SK-N-MC (cell line): Measurements from ENCODE around the gene FAS.
"Not testable (repeated sequence)": the region's sequence is repeated elsewhere in the genome, so short reads cannot be mapped to it uniquely, and the experiment has no call there.

Experiments used
- DNase-seq: peaks from one replicate; pipeline ENCODE4 v3.0.0-alpha.2; 2011; ENCODE audit warnings: low read depth, low spot score
- H3K27ac ChIP-seq: fragments of 200-600 bp; sonication (generic); 2 replicates; pipeline ENCODE4 v1.5.1; 2016; ENCODE audit warnings: mixed run types
- H3K36me3 ChIP-seq: fragments of 200-600 bp; sonication (generic); 2 replicates; pipeline ENCODE4 v1.6.1; 2017; ENCODE audit warnings: antibody characterized with exemption, low read length, mixed read lengths; ENCODE audit not compliant: insufficient read depth
- H3K4me3 ChIP-seq: fragments of 200-600 bp; sonication (generic); 2 replicates; pipeline ENCODE4 v1.5.1; 2016
- H3K9ac ChIP-seq: fragments of 200-600 bp; sonication (generic); 2 replicates; pipeline ENCODE4 v1.8.0; 2017; ENCODE audit warnings: mixed run types, mixed read lengths; ENCODE audit not compliant: insufficient read length
- H3K9me3 ChIP-seq: fragments of 200-600 bp; sonication (generic); 2 replicates; pipeline ENCODE4 v1.6.1; 2017; ENCODE audit warnings: low read depth, mild to moderate bottlenecking, antibody characterized with exemption, low read length, moderate library complexity, mixed read lengths
- EZH2 ChIP-seq: fragments of 200-600 bp; sonication (generic); IDR thresholded peaks from one replicate; pipeline ENCODE4 v1.6.1; 2017; ENCODE audit warnings: antibody characterized with exemption
- FOXP2 ChIP-seq: optimal IDR thresholded peaks from 2 replicates; pipeline ENCODE3; 2011; ENCODE audit warnings: mild to moderate bottlenecking, moderate library complexity; ENCODE audit not compliant: insufficient read depth; ENCODE audit errors: extremely low read length, control extremely low read depth
- POLR2AphosphoS5 ChIP-seq: IDR thresholded peaks from 2 replicates; pipeline ENCODE4 v1.6.1; 2012; ENCODE audit warnings: mild to moderate bottlenecking, low read depth, low read length, borderline replicate concordance

The FAS gene

DNA sequence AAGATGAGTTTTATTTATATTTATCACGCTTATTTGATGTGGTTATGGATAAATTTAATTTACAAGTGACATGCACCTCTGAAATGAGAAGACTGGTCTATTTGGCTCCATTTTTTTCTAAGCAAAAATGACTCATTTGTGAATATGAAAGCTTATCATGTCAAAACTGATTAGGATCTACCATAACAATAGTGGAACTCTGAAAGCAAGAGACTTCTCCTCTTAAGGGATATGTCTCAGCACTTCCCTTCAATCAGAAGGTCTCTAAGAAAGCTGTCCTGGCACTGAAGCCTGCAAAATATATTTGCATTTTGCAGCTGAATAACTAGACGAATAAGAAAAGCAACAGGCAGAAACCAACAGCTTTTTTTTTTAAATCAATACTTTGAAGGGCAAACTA is 12.7 kb downstream of the FAS start:
- TF ChIP-seq FOXP2 (no peak), POLR2AphosphoS5 (no peak), EZH2 (no peak)
- H3K9ac ChIP-seq = no peak overlapping the region
- no peak for DNase-seq
- H3K36me3 ChIP-seq = no peaks in the 10 kb centered on the region
- no peak overlapping the region for H3K27ac ChIP-seq
- H3K9me3 ChIP-seq = no peaks in the 10 kb centered on the region
- H3K4me3 ChIP-seq = no peak overlapping the region

DNA sequence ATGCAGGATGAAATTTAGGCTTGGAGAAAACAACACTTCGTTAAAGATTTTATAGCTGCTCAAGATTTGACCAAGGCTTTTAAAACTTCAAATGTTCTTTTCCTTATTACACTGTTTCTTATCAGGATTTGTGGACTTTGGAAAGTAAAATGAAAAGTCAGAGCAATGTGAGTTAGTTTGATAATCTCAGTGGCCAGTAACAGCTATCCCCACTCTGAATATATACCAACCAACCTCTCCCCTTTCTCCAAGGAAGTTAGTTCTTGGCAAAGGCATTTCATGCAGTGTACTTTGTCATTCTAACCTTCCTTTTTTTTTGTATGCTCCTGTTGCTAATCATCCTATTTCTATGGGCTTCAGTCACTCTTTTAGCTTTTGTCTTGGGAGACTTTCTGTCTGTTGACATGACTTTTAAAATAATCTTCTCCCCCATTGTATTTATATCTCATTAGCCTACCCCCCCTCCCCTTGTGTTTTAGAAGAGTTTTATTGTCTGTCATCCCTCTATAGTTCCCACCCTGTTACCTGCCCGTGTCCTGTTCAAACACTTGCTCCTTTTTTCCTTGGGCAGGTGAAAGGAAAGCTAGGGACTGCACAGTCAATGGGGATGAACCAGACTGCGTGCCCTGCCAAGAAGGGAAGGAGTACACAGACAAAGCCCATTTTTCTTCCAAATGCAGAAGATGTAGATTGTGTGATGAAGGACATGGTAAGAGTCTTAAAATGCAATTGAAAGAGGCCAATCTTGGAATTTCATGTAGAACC is 16.7 kb downstream of the FAS start:
- Histone ChIP-seq H3K27ac (no peak overlapping the region), H3K4me3 (no peak overlapping the region), H3K9ac (no peak overlapping the region), H3K36me3 (no peaks in the 10 kb centered on the region), H3K9me3 (no peaks in the 10 kb centered on the region)
- TF ChIP-seq FOXP2 (no peak), POLR2AphosphoS5 (no peak), EZH2 (no peak)
- DNase-seq = no peak

DNA sequence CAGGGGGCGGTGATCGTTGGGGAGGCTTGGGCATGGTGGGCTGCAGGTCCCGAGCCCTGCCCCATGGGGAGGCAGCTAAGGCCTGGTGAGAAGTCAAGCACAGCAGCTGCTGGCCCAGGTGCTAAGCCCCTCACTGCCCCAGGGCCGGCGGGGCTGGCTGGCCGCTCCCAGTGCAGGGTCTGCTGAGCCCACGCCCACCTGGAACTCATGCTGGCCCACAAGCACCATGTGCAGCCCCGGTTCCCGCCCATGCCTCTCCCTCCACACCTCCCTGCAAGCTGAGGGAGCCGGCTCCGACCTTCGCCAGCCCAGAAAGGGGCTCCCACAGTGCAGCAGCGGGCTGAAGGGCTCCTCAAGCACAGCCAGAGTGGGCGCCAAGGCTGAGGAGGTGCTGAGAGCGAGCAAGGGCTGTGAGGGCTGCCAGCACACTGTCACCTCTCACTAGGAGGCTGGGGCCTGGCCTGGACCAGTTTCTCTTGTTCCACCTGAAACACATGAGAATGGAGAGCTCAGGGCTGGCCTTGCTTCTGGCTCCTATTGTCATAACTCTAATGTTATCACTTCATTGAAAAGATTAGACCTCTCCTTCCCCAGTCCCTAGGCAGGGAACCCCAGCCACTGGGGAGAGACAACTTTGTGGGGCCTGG is 28.2 kb downstream of the FAS start:
- H3K36me3 ChIP-seq, DNase-seq, H3K27ac ChIP-seq, H3K9ac ChIP-seq, H3K4me3 ChIP-seq, H3K9me3 ChIP-seq: not testable (repeated sequence)

DNA sequence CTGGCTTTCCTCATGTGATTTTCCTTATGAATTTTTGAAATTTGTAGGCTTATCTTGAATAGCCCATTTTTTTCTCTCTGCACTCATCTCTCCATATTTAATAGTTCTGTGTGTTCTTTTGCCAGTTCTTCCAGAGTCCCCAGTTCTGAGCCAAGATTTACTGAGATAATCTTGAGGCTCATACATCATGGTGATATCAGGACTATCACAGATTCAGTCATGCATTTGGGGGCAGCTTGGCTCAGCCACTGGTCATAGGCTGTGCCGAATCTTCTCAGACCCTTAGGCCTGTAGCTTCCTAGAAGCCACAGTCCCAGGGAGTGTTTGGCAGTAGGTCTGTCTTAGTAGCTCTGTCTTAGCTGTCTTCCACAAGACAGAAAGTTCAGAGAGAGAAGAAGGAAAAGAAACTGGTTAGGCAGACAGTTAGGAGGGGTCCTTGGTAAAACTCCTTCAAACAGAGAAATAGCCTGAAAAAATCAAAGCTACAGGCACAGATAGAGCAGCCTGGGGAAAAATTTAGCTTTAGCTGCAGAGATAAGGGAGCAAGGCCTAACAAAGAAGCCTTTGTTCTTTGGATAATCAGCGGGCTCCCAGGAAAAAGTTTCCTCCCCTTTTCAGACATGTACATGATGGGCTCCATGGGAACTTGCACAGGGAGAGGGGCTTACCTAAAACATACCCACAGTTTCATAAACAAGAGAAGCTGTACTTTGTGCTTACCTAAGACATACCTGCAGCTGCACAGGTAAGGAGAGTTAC is 29.1 kb downstream of the FAS start:
- H3K27ac ChIP-seq = no peak overlapping the region
- TF ChIP-seq POLR2AphosphoS5 (no peak), EZH2 (no peak), FOXP2 (no peak)
- no peak overlapping the region for H3K9ac ChIP-seq
- no peaks in the 10 kb centered on the region for H3K9me3 ChIP-seq
- no peaks in the 10 kb centered on the region for H3K36me3 ChIP-seq
- H3K4me3 ChIP-seq = no peak overlapping the region
- DNase-seq = no peak

DNA sequence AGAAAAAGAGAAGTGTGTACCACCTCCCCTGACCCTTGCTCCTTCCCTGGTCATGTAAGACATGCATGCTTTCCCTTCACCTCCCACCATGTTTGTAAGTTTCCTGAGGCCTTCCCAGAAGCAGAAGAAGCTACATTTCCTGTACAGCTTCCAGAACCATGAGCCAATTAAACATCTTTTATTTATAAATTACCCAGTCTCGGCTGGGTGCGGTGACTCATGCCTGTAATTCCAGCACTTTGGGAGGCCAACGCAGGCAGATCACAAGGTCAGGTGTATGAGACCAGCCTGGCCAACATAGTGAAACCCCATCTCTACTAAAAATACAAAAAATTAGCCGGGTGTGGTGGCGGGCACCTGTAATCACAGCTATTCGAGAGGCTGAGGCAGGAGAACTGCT is 30.9 kb downstream of the FAS start:
- not testable (repeated sequence) for H3K36me3 ChIP-seq, H3K9ac ChIP-seq, H3K27ac ChIP-seq, DNase-seq, H3K4me3 ChIP-seq, H3K9me3 ChIP-seq

DNA sequence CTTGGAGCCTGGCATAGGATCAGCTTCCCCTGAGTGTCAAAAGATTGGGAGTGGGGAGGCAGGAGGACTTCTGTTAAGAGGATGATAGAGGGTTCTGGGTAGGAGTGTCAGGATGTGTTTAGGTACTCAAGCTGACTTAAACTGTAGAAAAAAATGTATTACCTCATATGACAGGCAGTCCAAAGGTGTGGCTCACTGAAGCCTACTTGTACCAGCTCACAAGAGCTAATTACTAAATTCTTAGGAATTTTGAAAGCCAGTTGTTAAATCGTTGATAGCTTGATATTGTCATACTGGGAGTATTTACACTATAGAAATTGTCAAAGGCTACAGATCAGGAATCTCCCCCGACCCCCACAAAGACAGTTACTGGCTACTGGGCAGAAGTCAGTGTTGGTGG is 32.1 kb downstream of the FAS start:
- TF ChIP-seq POLR2AphosphoS5 (no peak), EZH2 (no peak), FOXP2 (no peak)
- H3K36me3 ChIP-seq = no peaks in the 10 kb centered on the region

DNA sequence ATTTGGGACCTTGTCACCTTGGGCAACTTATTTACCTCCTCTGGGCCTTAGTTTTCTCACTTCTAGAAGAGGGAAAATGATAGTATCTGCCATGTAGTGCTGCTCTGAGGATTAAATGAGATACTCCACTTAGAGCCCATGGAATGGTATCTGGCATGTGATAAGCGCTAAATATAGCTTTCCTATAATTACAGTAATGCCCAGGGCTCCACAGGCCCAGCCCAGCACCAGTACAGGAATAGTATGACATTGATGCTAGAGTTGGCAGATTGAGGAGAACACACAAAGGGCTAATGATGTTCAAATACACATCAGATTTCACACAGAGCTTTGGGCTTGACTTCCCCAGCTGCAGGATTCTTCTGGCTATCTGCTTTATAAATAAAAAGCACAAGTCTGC is 34.9 kb downstream of the FAS start:
- no peak for DNase-seq
- Histone ChIP-seq H3K27ac (no peak overlapping the region), H3K9me3 (no peaks in the 10 kb centered on the region), H3K9ac (no peak overlapping the region), H3K36me3 (no peaks in the 10 kb centered on the region), H3K4me3 (no peak overlapping the region)
- TF ChIP-seq POLR2AphosphoS5 (no peak), FOXP2 (no peak), EZH2 (no peak)

More for the DNA sequence above, 32.1 kb downstream of the FAS start:
- Histone ChIP-seq H3K9ac (no peak overlapping the region), H3K9me3 (no peaks in the 10 kb centered on the region), H3K27ac (no peak overlapping the region), H3K4me3 (no peak overlapping the region)
- no peak for DNase-seq

DNA sequence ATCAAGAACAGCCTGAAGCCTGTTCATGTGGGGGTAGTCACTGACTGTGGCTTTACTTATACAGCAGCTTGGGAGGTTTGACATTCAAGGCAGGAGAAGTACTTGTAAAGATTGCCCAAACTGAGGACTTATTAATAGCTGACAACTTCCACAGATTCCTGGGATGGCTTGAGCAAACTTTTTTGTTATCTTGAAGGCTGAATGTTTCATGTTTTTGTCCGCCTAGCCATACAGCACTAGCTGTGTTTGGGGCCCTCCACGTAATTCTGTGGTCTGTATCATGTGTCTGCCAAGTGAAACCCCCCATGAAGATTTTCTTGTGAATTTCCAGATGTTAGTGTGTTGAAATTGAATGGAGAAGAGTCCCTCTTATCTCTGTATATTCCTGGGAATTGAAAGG is 38.6 kb downstream of the FAS start:
- H3K36me3 ChIP-seq = no peaks in the 10 kb centered on the region
- no peak overlapping the region for H3K27ac ChIP-seq
- no peak for DNase-seq
- no peaks in the 10 kb centered on the region for H3K9me3 ChIP-seq
- TF ChIP-seq FOXP2 (no peak), EZH2 (no peak)
- no peak overlapping the region for H3K4me3 ChIP-seq
- H3K9ac ChIP-seq = no peak overlapping the region
